OCI-LY7 (cell line): Measurements from ENCODE around the gene DGKG. TPM values are rescaled to one million over a fixed set of nuclear protein-coding genes. Genes with fewer than 3 reads are reported as not detected.

ENCODE experiments used
- BruUV-seq: library from RNA; stranded (reverse); fragments of 400-500 nt; replicated peaks from 2 replicates; lab custom pipeline; 2021; lab: Mats Ljungman, UMichigan
- CTCF ChIA-PET: fragments of 300-600 bp; sonication (Branson Sonifier 250); formaldehyde crosslinking; loops from one replicate; lab custom pipeline; 2022; ENCODE audit warnings: antibody characterized with exemption; ENCODE audit not compliant: unreplicated experiment; lab: Charles Lee
- POLR2A ChIA-PET: fragments of 300-600 bp; sonication (Branson Sonifier 250); formaldehyde crosslinking; loops from one replicate; lab custom pipeline; 2022; ENCODE audit warnings: antibody characterized with exemption; lab: Charles Lee
- DNase-seq: peaks from one replicate; pipeline ENCODE4 v3.0.0-alpha.2; 2015; ENCODE audit warnings: low spot score
- H2AFZ ChIP-seq: fragments of 200-600 bp; sonication (generic), shearing (Covaris generic); 2 replicates; pipeline ENCODE4 v1.6.1; 2014; ENCODE audit warnings: mild to moderate bottlenecking, antibody characterized with exemption, low read length, moderate library complexity
- H3K27ac ChIP-seq: fragments of 200-600 bp; sonication (generic); 2 replicates; pipeline ENCODE4 v1.5.1; 2014; ENCODE audit warnings: mixed run types, low read depth, mild to moderate bottlenecking, moderate library complexity, low read length, inconsistent platforms; ENCODE audit not compliant: poor library complexity, severe bottlenecking
- H3K36me3 ChIP-seq: fragments of 200-600 bp; sonication (generic); 2 replicates; pipeline ENCODE4 v1.6.1; 2014; ENCODE audit warnings: mild to moderate bottlenecking, antibody characterized with exemption, low read length, moderate library complexity, mixed read lengths; ENCODE audit not compliant: insufficient read depth
- H3K4me1 ChIP-seq: fragments of 200-600 bp; sonication (generic); 2 replicates; pipeline ENCODE4 v1.5.1; 2014; ENCODE audit warnings: mild to moderate bottlenecking, low read length; ENCODE audit not compliant: insufficient read depth, poor library complexity, severe bottlenecking
- H3K4me2 ChIP-seq: fragments of 200-600 bp; sonication (generic); 2 replicates; pipeline ENCODE4 v1.6.1; 2014; ENCODE audit warnings: mild to moderate bottlenecking, low read length
- H3K4me3 ChIP-seq: fragments of 200-600 bp; sonication (generic); 2 replicates; pipeline ENCODE4 v1.5.1; 2014; ENCODE audit warnings: mild to moderate bottlenecking, low read depth, low read length; ENCODE audit not compliant: poor library complexity, severe bottlenecking
- H3K79me2 ChIP-seq: fragments of 200-600 bp; sonication (generic); 2 replicates; pipeline ENCODE4 v1.6.1; 2016; ENCODE audit warnings: low read depth, mild to moderate bottlenecking, low read length, moderate library complexity, mixed read lengths; ENCODE audit not compliant: insufficient read depth
- H3K9me2 ChIP-seq: fragments of 200-600 bp; sonication (generic); 2 replicates; pipeline ENCODE4 v1.6.1; 2016; ENCODE audit warnings: mild to moderate bottlenecking, low read length, mixed read lengths; ENCODE audit not compliant: insufficient read depth
- H3K9me3 ChIP-seq: fragments of 200-600 bp; sonication (generic); 2 replicates; pipeline ENCODE4 v1.6.1; 2014; ENCODE audit warnings: mild to moderate bottlenecking, mixed run types, low read length, mixed read lengths
- H4K20me1 ChIP-seq: fragments of 200-600 bp; sonication (generic); 2 replicates; pipeline ENCODE4 v1.6.1; 2014; ENCODE audit warnings: mild to moderate bottlenecking, antibody characterized with exemption, low read length, moderate library complexity, mixed read lengths; ENCODE audit not compliant: insufficient read depth
- CTCF ChIP-seq: fragments of 200-600 bp; sonication (generic); conservative IDR thresholded peaks from 2 replicates; pipeline ENCODE4 v1.5.1; 2014; ENCODE audit warnings: mild to moderate bottlenecking, antibody characterized with exemption, low read length, moderate library complexity, mixed read lengths
- EZH2phosphoT487 ChIP-seq: fragments of 200-600 bp; sonication (generic); IDR thresholded peaks from 2 replicates; pipeline ENCODE4 v1.6.1; 2018; ENCODE audit warnings: low read depth, borderline replicate concordance, mild to moderate bottlenecking, mixed run types, antibody characterized with exemption, low read length, moderate library complexity, mixed read lengths
- intact Hi-C: fragments of 100-400 bp; cut with micrococcal nuclease; formaldehyde crosslinking; loops from one replicate; pipeline ENCODE4 v1.10.0; 2022; ENCODE audit not compliant: unreplicated experiment
- total RNA-seq, 2 experiments: library from RNA; depleted of rRNA in 1 of 2; stranded (reverse); fragments of >200 nt in 1 of 2; shearing (Covaris generic) in 1 of 2; gene quantifications; 2 replicates each; pipeline ENCODE4 v1.2.3, GENCODE V29; 2014 to 2022

Gene DGKG
- total RNA-seq, 2 experiments from 2014 or later = 0.06 TPM; not detected in 1

GRCh38 chr3:186329589-186329988 lies 32.4 kb downstream of the DGKG start:
- DNase-seq = no peak
- Histone ChIP-seq H3K79me2 (no peaks in the 10 kb centered on the region), H3K4me2 (no peak overlapping the region), H3K4me1 (no peaks in the 10 kb centered on the region), H3K9me2 (no peaks in the 10 kb centered on the region), H3K4me3 (no peak overlapping the region), H3K27ac (no peak overlapping the region), H4K20me1 (no peaks in the 10 kb centered on the region), H3K36me3 (no peaks in the 10 kb centered on the region), H3K9me3 (no peaks in the 10 kb centered on the region), H2AFZ (no peak overlapping the region)
- BruUV-seq = no TSS peak
- POLR2A ChIA-PET = no interaction called here
- intact Hi-C loops = no loop called here
- TF ChIP-seq EZH2phosphoT487 (no peak), CTCF (no peak)
- CTCF ChIA-PET = no interaction called here

- no peaks in the 10 kb centered on the region for H3K9me3 ChIP-seq
- intact Hi-C loops = no loop called here
- no peak for TF ChIP-seq CTCF
- no peak for TF ChIP-seq EZH2phosphoT487
- no peaks in the 10 kb centered on the region for H3K9me2 ChIP-seq
- no peaks in the 10 kb centered on the region for H4K20me1 ChIP-seq
- no peak overlapping the region for H3K4me2 ChIP-seq
- POLR2A ChIA-PET = interaction anchor here (0.6 to 0.7 kb wide), 2 partner anchors 10 to 237 kb away, joined by 3 to 7 read pairs; no protein-coding TSS in a partner anchor
- H3K79me2 ChIP-seq = no peaks in the 10 kb centered on the region
- no TSS peak for BruUV-seq
- no peak for DNase-seq
- H3K36me3 ChIP-seq = no peaks in the 10 kb centered on the region
- no peak overlapping the region for H2AFZ ChIP-seq
- no peaks in the 10 kb centered on the region for H3K4me1 ChIP-seq
- no peak overlapping the region for H3K4me3 ChIP-seq
- CTCF ChIA-PET = no interaction called here
- H3K27ac ChIP-seq = no peak overlapping the region
Observed at GRCh38 chr3:186327912-186328487, 34.0 kb downstream of the DGKG start.

- Histone ChIP-seq H3K4me3 (no peak overlapping the region), H4K20me1 (no peaks in the 10 kb centered on the region), H2AFZ (no peak overlapping the region), H3K4me1 (no peaks in the 10 kb centered on the region), H3K79me2 (no peaks in the 10 kb centered on the region), H3K27ac (no peak overlapping the region), H3K9me2 (no peaks in the 10 kb centered on the region), H3K36me3 (no peaks in the 10 kb centered on the region), H3K4me2 (no peak overlapping the region), H3K9me3 (no peaks in the 10 kb centered on the region)
- ChIA-PET POLR2A (no interaction called here), CTCF (no interaction called here)
- no TSS peak for BruUV-seq
- DNase-seq = no peak
- TF ChIP-seq EZH2phosphoT487 (no peak), CTCF (no peak)
- intact Hi-C loops = no loop called here
Observed at GRCh38 chr3:186322761-186323160, 39.3 kb downstream of the DGKG start.
